HEK293 (cell line): ENCODE data around the gene PNPLA5.

Experiments used
- ZNF133 ChIP-seq: fragments of 450-650 bp; formaldehyde crosslinking; IDR thresholded peaks from 2 replicates; pipeline ENCODE4 v1.5.1; 2016; ENCODE audit warnings: missing biosample characterization, missing genetic modification characterization
- ZNF529 ChIP-seq: fragments of 450-650 bp; formaldehyde crosslinking; IDR thresholded peaks from 2 replicates; pipeline ENCODE4 v1.5.1; 2017; ENCODE audit warnings: missing genetic modification characterization, missing biosample characterization; ENCODE audit not compliant: insufficient replicate concordance
- TF ChIP-seq, protein P1 (sequence below): fragments of 450-650 bp; formaldehyde crosslinking; IDR thresholded peaks from 2 replicates; pipeline ENCODE4 v1.5.1; 2016; ENCODE audit warnings: missing biosample characterization, missing genetic modification characterization

DNA sequence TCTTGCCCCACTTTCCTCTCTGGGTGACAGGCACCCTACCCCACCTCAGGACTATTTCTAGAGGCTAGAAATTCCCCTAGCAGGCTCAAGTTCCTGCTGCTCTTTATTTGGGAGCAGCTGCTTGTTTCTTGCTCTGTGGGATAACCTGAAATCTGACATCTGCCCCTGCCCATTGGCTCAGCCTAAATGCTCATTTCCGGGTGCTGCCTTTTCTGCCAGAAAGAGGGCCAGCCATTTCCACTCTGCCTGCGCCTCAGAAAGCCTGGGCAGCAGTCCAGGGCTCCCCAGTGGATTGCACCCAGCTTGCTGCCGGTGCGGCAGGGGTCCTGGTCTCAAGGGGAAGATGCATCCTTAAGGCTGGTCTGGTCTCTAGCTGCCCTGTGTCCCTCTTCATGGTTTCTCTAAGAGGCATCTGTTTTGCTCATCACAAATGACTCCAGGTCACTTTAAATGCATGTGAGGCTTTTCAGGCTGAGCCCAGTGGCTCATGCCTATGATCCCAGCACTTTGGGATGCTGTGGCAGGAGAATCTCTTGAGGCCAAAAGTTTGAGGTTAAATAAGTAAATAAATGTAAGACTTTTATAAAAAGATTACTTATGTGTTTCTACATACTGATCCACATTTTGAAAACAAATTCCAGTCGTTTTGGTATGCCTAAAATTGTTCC, 10.3 kb upstream of the PNPLA5 start:
- TF ChIP-seq ZNF133 (tag by site-specific recombination) (no peak), ZNF529 (tag by site-specific recombination) (no peak)
- TF ChIP-seq, protein P1, sequence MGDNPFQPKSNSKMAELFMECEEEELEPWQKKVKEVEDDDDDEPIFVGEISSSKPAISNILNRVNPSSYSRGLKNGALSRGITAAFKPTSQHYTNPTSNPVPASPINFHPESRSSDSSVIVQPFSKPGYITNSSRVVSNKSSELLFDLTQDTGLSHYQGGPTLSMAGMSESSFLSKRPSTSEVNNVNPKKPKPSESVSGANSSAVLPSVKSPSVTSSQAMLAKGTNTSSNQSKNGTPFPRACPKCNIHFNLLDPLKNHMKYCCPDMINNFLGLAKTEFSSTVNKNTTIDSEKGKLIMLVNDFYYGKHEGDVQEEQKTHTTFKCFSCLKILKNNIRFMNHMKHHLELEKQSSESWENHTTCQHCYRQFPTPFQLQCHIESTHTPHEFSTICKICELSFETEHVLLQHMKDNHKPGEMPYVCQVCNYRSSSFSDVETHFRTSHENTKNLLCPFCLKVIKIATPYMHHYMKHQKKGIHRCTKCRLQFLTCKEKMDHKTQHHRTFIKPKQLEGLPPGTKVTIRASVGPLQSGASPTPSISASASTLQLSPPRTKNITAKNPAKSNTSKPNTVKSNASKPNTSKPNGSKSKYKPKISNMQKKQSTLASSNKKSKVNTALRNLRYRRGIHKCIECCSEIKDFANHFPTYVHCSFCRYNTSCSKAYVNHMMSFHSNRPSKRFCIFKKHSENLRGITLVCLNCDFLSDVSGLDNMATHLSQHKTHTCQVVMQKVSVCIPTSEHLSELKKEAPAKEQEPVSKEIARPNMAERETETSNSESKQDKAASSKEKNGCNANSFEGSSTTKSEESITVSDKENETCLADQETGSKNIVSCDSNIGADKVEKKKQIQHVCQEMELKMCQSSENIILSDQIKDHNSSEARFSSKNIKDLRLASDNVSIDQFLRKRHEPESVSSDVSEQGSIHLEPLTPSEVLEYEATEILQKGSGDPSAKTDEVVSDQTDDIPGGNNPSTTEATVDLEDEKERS (tag by site-specific recombination) = no peak
